GM18517 (cell line): ENCODE data around the gene NR1H2.

Source experiments
- ATAC-seq: cut with Tn5 transposase; IDR thresholded peaks from one replicate; pipeline ENCODE4 v1.9.1; 2021; ENCODE audit warnings: mild to moderate bottlenecking, moderate library complexity; ENCODE audit not compliant: unreplicated experiment

Gene NR1H2

DNA sequence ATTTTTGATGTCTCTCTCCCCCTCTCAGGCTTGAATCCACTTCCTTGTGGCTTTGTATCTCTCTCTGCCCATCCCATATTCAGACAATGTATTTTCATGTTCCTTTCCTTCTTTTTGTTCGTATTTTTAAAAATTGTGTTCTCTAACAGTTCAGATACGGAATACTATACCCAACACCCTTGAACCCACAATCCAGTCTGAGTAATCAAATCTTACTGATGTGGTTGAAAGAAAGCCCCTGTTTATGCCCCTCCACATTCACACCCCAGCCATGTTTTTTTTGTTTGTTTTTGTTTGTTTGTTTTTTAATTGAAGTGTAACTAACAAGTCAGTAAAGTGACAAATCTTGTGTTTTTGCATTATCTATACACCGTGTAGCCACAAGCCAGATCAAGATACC lies 43.9 kb downstream of the NR1H2 start:
- no peak for ATAC-seq

DNA sequence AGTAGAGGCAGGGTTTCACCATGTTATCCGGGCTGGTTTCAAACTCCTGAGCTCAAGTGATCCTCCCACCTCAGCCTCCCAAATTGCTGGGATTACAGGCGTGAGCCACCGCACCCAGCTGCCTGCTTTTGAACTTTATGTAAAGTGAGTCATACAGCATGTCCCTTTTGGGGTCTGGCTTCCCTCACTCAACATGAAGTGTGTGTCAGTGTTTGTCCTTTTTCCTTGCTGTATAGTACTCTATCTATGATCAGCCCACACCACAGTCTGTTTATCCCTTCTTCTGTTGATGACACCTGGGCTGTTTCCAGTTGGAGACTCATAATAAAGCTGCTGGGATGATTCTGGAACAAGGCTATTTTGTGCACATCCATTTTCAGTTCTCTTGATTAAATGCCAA lies 44.6 kb downstream of the NR1H2 start:
- ATAC-seq: no peak

DNA sequence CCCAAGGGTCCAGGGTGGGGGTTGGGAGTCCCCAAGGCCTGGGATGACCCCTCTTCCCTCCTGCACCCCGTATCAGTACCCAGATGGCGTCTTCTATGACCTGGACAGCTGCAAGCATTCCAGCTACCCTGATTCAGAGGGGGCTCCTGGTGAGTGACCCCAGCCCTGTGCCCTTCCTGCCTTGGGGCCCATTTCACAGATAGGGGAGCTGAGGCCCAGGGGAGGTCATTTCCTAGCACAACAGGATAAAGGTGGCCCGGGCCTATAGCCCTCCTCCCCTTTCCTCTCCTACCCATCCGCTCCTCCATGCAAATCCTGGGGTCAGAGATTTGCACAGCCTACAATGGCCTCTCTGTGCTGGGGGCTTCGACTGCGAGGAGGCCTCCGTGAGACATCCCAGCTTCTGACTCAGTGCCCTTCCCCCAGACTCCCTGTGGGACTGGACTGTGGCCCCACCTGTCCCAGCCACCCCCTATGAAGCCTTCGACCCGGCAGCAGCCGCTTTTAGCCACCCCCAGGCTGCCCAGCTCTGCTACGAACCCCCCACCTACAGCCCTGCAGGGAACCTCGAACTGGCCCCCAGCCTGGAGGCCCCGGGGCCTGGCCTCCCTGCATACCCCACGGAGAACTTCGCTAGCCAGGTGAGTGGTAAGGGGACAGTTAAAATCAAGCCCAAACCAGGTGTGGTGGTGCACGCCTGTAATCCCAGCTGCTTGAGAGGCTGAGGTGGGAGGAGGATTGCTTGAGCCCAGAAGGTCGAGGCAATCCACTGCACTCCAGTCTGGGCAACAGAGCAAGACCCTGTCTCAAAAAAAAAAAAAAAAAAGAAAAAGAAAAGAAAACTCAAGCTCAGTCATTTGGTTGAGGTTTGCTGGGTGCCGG lies 46.4 kb downstream of the NR1H2 start:
- ATAC-seq: no peak

DNA sequence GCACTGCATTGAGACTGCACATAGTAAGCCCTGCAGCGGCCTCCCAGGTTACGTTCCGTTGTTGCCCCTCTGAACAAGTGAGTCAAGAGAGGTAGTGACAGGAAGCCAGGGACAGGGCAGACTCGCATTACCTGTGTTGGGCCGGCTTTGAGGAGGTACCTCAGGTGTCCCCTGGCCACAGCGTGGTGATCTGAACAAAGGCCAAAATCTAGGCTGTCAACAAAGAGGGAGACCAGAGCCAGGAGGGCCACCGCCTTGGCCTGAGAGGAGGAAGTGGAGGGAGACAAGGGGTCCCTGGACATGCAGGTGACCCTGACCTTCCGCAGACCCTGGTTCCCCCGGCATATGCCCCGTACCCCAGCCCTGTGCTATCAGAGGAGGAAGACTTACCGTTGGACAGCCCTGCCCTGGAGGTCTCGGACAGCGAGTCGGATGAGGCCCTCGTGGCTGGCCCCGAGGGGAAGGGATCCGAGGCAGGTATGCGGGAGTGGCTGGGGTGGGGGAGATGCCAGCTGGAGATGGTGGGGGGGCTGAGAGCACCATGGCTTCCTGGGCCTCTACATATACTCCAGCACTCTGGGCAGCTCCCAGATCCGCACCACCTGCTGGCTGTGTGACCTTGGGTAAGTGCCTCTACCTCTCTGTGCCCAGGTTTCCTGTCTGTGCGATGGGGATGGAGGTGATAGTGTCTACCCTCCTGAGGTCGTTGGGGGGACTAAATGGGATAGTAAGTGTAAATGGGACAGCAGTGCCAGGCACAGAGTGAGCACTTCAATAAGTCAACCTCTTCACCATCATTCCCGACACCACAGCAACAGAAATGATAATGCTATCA lies 47.2 kb downstream of the NR1H2 start:
- ATAC-seq: no peak

DNA sequence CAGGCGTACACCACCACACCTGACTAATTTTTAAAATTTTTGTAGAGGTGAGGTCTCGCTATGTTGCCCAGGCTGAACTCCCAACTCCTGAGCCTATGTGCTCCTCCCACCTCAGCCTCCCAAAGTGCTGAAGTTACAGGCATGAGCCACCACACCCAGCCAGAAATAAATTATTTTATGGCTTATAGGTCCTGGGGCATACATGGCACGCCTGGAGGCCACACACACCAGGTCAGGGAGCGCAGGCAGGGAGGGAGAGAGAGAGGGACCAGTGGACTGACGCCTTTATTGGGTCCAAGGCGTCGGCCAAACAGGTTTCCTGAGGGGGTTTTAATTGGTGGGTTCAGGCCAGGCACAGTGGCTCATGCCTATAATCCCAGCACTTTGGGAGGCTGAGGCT lies 49.3 kb downstream of the NR1H2 start:
- no peak for ATAC-seq

DNA sequence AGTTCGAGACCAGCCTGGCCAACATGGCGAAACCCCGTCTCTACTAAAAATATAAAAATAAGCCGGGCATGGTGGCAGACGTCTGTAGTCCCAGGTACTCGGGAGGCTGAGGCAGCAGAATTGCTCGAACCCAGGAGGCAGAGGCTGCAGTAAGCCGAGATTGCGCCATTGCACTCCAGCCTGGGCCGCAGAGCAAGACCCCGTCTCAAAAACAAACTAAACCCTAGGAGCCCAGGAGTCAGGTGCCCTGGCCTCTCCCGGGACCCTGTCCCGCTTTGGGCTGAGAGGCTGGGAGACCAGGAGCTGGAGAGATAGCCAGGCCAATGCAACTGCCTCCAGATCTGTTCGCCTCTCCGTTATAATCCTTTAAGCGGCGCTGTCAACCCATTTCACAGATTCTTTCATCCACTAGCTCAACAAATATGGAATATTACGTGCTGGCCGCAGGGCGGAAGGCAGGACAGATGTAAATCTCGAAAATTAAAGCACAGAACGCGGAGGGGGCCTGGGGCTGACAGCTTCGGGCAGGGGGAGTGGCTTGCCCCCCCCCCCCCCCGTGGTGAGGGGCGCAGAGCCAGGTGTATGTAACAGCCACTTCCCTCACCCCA lies 51.2 kb downstream of the NR1H2 start:
- no peak for ATAC-seq

DNA sequence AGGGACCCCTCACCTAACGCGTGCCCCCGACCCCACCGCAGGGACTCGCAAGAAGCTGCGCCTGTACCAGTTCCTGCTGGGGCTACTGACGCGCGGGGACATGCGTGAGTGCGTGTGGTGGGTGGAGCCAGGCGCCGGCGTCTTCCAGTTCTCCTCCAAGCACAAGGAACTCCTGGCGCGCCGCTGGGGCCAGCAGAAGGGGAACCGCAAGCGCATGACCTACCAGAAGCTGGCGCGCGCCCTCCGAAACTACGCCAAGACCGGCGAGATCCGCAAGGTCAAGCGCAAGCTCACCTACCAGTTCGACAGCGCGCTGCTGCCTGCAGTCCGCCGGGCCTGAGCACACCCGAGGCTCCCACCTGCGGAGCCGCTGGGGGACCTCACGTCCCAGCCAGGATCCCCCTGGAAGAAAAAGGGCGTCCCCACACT lies 51.8 kb downstream of the NR1H2 start:
- ATAC-seq: no peak

DNA sequence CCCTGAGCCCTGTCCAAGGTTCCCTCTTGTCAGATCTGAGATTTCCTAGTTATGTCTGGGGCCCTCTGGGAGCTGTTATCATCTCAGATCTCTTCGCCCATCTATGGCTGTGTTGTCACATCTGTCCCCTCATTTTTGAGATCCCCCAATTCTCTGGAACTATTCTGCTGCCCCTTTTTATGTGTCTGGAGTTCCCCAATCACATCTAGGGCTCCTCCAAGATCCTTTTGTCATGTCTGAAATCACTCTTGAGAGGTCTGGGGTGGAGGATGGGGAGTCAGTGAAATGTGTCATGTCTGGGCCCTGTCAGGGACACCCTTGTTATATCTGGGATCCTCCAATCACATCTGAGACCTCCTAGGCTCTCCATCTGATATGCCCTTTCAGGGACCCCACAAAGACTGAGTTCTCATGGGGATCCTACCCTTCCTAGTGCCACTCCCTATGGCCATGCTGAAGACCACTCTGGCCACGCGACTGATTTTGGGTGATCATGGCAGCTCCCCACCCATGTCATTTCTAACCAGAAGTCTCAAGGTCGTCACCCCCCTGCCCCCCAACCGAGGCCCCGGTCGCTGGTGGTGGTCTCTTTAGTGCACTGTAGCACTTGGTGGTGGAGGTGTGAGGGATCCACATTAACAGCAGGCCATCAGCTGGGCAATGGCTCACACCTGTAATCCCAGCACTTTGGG lies 52.7 kb downstream of the NR1H2 start:
- ATAC-seq: no peak

DNA sequence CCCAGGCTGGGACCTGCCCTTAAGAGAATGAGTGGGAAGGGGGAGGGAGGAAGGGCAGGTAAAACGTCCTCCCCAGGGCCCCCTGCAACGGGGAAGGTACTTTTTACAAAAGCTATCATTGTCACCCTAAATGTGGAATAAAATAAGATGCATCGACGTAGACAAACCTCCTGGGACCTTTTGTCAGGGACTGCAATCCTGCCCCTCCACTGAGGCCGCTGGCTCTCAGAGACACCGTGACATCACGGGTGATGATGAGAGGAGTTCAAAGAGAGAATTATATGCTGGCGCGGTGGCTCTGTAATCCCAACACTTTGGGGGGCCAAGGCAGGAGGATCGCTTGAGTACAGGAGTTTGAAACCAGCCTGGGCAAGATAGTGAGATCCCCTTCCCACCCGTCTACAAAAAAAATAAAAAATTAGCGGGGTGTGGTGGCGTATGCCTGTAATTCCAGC lies 54.7 kb downstream of the NR1H2 start:
- no peak for ATAC-seq

DNA sequence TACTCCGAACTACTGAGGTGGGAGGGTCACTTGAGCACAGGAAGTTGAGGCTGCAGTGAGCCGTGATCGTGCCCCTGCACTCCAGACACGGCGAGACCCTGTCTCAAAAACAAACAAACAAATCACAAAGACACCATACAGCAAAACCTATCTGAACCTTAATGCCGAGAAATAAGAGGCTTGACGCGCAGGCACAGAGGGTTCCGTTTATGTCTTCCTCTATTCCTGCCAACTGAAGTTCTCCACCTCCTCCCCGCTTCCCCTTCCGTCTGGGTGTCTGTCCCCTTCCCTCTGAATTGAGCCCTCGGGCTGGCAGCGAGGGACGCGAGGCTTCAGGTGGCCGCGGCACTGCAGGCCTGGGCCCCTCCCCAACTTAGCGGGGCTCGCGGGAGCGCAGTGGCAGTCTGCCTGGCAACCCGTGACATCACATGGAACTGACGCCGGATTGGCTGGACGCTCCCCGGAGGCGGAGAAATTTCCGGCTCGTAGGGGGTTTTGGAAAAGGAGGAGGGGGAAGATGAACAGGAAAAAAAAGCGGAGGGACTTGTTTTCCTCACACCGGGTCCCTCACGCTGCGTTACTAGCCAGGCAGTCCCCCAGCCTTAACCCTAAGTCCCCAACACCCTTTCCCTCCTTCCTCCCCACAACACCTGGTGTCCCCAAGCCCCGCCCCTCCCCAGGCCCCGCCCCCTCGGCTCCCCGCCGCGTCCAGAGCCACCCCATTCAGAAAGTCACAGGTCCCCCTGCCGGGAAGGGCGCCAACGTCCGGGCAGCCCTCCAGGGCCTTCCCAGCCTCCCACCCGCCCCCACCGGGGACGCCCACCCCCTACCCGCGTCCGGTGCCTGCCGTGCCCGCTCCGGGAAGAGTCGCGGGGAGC lies 55.3 kb downstream of the NR1H2 start:
- no peak for ATAC-seq

DNA sequence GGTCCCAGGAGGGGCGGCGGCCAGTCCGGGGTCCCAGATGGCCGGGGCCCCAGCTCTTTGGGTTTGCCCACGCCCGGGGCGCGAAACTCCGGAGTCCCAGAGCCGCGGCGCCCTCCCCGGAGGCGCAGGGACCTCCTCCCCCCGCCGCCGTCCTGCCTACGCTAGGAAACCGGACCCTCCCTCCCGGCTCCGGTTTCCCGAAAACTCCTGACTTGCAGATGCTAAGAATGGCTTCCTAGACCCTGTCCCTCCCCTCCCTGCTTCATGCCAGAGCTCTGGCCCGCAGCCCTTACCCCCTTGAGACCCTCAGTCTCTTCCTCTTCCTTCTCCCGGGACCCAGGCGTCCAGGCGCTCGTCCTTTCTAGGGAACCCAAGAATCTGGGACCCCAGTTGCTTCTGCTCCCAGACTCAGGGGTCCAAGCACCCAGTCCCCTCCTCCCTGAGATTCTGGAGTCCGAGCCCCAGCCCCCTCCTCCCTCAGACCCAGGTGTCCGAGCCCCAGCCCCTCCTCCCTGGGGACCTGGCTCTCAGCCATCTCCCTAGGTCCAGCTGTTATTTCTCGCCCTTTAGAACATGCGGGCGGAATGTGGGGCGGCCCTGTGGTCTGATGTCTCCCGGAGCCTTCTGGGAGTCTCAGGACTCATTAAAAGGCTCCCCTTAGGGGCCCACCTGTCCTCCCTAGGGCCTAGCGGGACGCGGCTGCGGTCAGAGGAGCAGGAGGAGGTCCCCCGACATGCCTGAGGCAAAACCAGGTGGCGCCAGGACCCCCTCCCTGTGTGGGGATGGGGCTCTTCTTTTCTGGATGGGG lies 56.2 kb downstream of the NR1H2 start, which contains the start of gene MYBPC2:
MYBPC2 (plus strand) TSS at position 672 of the 808 bp plus-strand sequence; CDS start at position 734, 62 bp downstream.
- no peak for ATAC-seq
